NCI-H146 (cell line): ENCODE results near the gene DPCD.
"Not testable (repeated sequence)": the region's sequence is repeated elsewhere in the genome, so short reads cannot be mapped to it uniquely, and the experiment has no call there.

Experiments used
- DNase-seq: peaks from one replicate; lab custom pipeline; 2025; lab: John Stamatoyannopoulos, UW

Gene DPCD

GRCh38 chr10:101585841-101586240 is 2.3 kb upstream of the DPCD start:
- DNase-seq, result no peak

GRCh38 chr10:101588879-101589278 is 758 bp downstream of the DPCD start:
- no peak for DNase-seq

DNA sequence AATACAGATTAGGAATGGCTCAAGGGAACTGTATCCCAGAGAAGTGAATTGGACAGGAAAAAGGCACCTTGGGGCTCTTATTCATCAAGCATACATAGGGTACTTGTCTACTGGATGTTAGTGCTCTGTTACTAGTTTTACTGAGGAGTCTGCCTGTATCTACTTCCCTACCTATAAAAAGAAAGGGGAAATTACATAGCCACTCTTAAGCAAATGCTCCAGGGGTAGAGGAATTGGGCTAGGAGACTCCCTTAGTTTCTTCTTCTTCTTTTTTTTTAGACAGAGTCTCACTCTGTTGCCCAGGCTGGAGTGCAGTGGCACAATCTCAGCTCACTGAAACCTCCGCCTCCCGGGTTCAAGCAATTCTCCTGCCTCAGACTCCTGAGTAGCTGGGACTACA is 5.2 kb downstream of the DPCD start:
- DNase-seq, result not testable (repeated sequence)

GRCh38 chr10:101595591-101596433 is 7.7 kb downstream of the DPCD start:
- no peak for DNase-seq

- DNase-seq, result no peak
Observed at GRCh38 chr10:101597091-101597900, 9.2 kb downstream of the DPCD start.

DNA sequence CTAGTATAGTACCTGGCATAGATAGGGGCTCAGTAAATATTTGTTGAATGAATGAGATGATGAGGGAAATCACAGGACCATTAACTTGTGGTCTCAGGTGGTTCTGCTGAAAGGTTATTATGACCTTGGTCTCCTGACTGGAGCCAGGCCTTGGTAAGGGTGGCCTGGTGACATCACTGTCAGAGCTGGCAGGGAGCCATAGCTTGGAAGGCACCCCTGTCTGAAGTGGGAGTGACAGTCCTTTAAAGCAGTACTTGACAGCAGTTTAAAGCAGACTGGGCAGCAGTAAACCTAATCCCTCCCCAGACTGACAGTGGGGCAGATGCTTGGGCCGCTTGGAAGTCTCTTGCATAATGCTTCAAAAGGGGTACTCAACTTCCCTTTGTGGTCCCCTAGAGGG is 13.4 kb downstream of the DPCD start:
- DNase-seq, result no peak

DNA sequence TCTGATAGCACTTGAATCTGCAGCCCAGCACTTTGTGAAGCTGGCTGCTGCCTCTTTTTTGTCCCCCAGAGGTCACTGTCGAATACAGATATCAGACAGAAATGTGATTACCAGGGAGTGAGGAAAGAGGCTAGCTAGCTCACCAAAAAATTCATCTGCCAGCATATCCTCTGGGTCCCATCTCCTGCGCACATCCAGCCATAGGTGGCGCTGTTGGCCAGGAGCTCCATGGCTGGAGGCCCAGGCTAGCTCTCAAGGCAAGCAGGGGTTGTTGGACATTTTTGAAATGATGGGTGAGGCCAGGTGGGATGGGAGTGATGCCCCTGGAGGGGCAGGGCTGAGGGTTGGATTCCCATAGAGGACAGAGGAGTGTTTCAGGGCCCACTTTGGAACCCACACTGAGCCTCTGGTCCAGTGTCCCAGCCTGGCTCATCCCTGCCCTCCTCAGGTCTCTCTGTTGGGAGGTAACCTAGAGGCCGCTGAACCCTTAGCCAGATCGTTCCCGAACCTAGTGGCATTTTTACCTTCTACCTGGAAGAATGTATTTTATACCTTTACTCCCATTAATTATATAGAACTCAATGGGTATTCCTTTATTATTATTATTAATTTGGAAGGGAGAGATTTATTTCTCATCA is 14.8 kb downstream of the DPCD start:
- peak; percentile 59 for DNase-seq

GRCh38 chr10:101607124-101607523 is 19.0 kb downstream of the DPCD start:
- DNase-seq, result no peak

- no peak for DNase-seq
Observed at GRCh38 chr10:101609481-101609880, 21.4 kb downstream of the DPCD start.

DNA sequence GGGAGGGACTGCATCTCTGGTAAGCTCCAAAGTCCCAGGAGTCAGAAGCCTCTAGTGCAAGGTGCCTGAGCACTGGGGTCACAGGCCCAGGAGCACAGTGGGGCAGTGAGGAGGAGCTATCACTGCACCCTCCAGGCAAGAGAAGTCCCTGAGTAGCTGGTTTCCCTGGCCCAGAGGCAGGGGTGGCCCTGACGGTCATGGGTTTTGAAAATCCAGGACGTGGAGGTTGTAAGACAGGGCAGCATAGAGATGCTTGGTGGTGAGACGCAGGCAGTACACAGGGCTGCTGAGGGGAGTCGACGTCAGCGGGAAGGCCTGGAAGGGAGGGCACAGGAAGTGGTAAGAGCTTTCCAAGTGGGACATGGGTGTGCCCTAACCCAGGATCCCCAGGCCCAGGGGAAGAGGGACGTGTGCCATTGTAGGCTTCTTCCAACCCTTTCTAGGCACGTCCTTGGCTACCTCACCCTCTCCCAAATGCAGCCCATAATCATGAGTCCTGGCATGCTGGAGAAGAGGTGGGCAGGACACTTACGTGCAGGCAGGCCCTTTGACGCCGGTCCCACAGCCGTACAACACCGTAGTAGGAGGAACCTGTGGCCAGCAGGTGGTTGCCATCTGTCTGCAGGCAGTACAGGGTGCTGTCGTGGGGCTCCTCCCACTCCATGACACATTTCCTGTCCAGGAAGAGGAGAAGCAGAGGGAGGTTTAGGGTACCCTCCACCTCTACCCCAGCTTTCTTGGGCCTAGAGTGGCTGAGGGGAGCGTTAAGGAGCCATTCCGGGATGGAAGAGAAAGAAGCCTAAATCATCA is 23.2 kb downstream of the DPCD start:
- no peak for DNase-seq

DNA sequence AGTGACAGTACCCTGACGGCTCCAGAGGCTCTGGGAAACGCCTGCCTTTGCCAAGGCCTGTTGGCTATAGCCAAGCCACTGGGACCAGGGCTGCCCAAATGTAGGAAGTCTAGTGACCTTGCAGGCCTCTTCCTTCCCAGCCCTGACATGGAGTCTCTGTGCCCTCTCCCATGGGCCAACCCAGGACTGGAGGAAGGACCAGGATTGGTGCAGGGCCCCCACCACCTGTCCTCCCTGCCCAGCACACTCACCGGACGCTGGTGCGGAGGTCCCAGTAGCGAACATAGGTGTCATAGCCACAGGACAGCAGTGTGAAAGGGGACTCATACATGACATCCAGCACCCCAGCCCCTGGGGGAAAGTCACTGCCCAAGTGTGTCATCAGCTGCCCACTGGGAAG is 24.0 kb downstream of the DPCD start:
- DNase-seq, result no peak

- DNase-seq, result no peak
Observed at GRCh38 chr10:101612872-101613271, 24.8 kb downstream of the DPCD start.

DNA sequence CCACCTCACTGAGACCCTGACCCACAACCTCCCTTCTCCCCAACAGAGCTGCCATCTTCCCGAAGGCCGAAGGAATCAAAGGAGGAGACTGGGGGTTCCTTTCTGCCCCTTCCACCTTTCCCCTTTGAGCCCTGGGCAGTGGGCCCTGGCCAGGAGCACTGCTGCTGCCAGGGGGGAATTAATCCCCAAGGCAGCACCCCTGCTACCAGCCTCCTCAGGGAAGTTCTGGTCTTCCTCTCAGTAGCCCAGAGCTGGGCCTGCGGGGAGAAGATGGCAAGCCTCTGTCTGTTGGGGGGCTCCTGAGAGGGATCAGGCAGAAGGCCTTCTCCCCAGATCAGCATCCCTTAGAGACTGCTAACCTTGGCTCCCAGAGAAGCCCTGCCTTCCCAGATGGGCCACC is 25.5 kb downstream of the DPCD start:
- no peak for DNase-seq

- no peak for DNase-seq
Observed at GRCh38 chr10:101614663-101615524, 26.8 kb downstream of the DPCD start.

GRCh38 chr10:101615525-101616116 is 27.5 kb downstream of the DPCD start:
- DNase-seq, result no peak

GRCh38 chr10:101616415-101617101 is 28.4 kb downstream of the DPCD start:
- no peak for DNase-seq

GRCh38 chr10:101617102-101617823 is 29.1 kb downstream of the DPCD start:
- DNase-seq, result no peak

DNA sequence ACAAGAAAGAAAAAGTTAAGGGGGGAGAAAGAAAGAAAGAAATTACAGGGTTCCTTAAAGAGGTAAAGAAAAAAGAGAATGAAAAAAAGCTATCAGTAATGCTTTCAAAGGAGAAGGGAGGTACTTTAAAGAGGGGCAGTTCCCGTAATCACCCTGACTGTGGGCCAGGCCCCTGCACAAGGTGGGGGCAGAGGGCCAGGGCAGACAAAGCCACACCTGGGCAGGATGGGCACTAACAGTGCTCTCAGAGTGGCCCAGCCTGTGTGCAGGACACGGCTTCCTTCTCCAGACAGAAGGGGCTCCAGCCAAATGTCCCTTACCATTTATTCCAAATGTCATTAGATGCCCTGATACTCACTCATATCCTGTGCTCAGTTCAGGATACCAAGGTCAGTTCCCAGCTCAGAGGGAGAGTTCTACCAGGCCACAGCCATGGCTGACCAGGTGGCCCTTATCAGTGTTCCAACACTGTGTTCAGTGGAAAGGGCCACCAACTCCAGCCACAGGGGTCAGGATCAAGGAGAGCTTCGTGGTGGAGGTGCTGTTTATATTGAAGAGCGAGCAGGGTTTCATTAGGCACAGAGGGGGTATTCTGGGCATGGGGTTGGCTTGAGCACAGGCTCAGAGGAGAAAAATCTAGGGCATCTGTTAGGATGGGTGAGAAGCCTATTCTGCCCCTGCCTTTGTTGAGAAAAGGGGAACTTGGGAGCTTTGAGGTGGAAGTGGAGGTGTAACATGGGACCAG is 29.9 kb downstream of the DPCD start:
- no peak for DNase-seq

DNA sequence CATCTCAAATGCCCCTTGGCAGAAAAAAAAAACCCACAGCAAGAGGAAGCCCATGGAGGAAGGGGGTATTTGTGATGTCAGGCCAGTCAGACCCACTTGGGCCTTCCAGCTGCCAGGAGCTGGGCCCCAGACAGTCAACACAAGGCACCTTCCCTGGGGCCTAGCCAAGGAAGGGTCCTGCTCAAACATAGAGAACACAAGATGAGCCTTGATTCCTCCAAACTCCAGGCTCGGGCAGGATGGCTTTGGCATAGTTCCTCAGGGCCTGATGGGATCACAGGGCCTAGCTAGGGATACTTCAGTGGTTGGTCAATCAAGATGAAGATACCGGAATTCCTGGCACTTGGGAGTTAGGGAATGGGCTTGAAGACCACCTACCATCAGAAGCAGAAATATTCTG is 30.8 kb downstream of the DPCD start:
- no peak for DNase-seq
